Measurements from ENCODE around the gene ADGRL1.
"Not testable (repeated sequence)": the region's sequence is repeated elsewhere in the genome, so short reads cannot be mapped to it uniquely, and the experiment has no call there.

Gene ADGRL1

GRCh38 chr19:14204676-14205451 is 1.1 kb downstream of the ADGRL1 start:
- not testable (repeated sequence) for H4K8ac ChIP-seq (ENCODE audit: low read depth, low read length); H3K27ac ChIP-seq (replicated peaks; ENCODE audit: low read length); H2BK120ac ChIP-seq (ENCODE audit: low read depth, low read length); H2BK15ac ChIP-seq (ENCODE audit: low read length); H3K4me1 ChIP-seq (ENCODE audit: control insufficient read depth in 2 of 2, insufficient read depth in 1 of 2, low read depth in 1 of 2, low read length in 2 of 2); H3K36me3 ChIP-seq (replicated peaks in 1 of 2; ENCODE audit: control insufficient read depth in 2 of 2, insufficient read depth in 2 of 2, low read length in 2 of 2); H3K9me3 ChIP-seq (replicated peaks in 1 of 2; ENCODE audit: control insufficient read depth in 2 of 2, insufficient read depth in 1 of 2, low read depth in 1 of 2, low read length in 2 of 2); H2BK12ac ChIP-seq (ENCODE audit: low read length); H4K91ac ChIP-seq (ENCODE audit: low read depth, low read length, poor library complexity); H3K79me1 ChIP-seq (ENCODE audit: low read depth, low read length); DNase-seq (ENCODE audit: low spot score); H2AK5ac ChIP-seq (ENCODE audit: low read depth, low read length); H3K27me3 ChIP-seq (ENCODE audit: control insufficient read depth in 3 of 3, insufficient read depth in 3 of 3, low read depth in 1 of 3, low read length in 3 of 3); H3K4ac ChIP-seq (ENCODE audit: low read length)
- no CpG with 5 or more reads among the region's 28 CpGs for WGBS, 2 donors (ENCODE audit: extremely low coverage in 2 of 2, insufficient read length in 2 of 2, insufficient replicate concordance in 1 of 2)
- Histone ChIP-seq H3K4me3 (ENCODE audit: low read length in 2 of 2) (peak overlapping the region; percentile 54 to 96), H3K9ac (ENCODE audit: low read depth, low read length, poor library complexity) (peak overlapping the region; percentile 88), H2BK5ac (ENCODE audit: low read length) (peak overlapping the region; percentile 97), H3K4me2 (ENCODE audit: insufficient read depth, low read length, poor library complexity, severe bottlenecking) (peak overlapping the region; percentile 78), H2AFZ (ENCODE audit: low read length) (peak overlapping the region; percentile 82), H3K18ac (ENCODE audit: low read length) (peak overlapping the region; percentile 80), H3K23ac (ENCODE audit: low read depth, low read length, poor library complexity) (peak overlapping the region; percentile 93), H3K14ac (ENCODE audit: low read length) (peak overlapping the region; percentile 56)

DNA sequence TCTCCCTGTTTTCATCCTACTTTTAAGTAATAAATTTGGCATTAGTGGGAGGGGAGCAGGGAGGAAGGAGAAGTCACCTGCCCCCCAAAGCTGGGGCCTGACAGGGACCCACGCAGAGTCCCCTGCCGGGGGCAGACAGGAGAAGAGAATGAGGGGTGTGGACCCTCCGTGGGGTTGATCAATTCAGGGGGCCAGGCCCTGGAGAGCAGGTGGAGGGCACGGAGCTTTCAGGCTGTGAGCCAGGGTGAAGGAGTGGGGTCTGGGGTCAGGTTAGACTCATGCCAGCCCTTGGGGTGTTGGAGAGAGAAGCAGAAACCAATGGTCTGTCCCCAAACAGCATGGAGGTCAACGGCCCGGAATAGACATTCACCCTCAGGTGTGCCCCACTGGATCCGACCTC is 1.8 kb downstream of the ADGRL1 start:
- not testable (repeated sequence) for H3K9ac ChIP-seq (ENCODE audit: low read depth, low read length, poor library complexity); H3K14ac ChIP-seq (ENCODE audit: low read length); H3K4ac ChIP-seq (ENCODE audit: low read length); DNase-seq (ENCODE audit: low spot score); H4K8ac ChIP-seq (ENCODE audit: low read depth, low read length); H3K4me1 ChIP-seq (ENCODE audit: control insufficient read depth in 2 of 2, insufficient read depth in 1 of 2, low read depth in 1 of 2, low read length in 2 of 2); H3K27me3 ChIP-seq (ENCODE audit: control insufficient read depth in 3 of 3, insufficient read depth in 3 of 3, low read depth in 1 of 3, low read length in 3 of 3); H3K9me3 ChIP-seq (replicated peaks in 1 of 2; ENCODE audit: control insufficient read depth in 2 of 2, insufficient read depth in 1 of 2, low read depth in 1 of 2, low read length in 2 of 2); H4K91ac ChIP-seq (ENCODE audit: low read depth, low read length, poor library complexity); H3K36me3 ChIP-seq (replicated peaks in 1 of 2; ENCODE audit: control insufficient read depth in 2 of 2, insufficient read depth in 2 of 2, low read length in 2 of 2); H2BK15ac ChIP-seq (ENCODE audit: low read length); H3K27ac ChIP-seq (replicated peaks; ENCODE audit: low read length); H2BK120ac ChIP-seq (ENCODE audit: low read depth, low read length); H2BK12ac ChIP-seq (ENCODE audit: low read length); H3K23ac ChIP-seq (ENCODE audit: low read depth, low read length, poor library complexity); H3K79me1 ChIP-seq (ENCODE audit: low read depth, low read length)
- Histone ChIP-seq H3K18ac (ENCODE audit: low read length) (peak overlapping the region; percentile 71), H3K4me2 (ENCODE audit: insufficient read depth, low read length, poor library complexity, severe bottlenecking) (peak overlapping the region; percentile 78), H2AFZ (ENCODE audit: low read length) (peak overlapping the region; percentile 82), H3K4me3 (ENCODE audit: low read length in 2 of 2) (peak overlapping the region; percentile 54 to 96), H2BK5ac (ENCODE audit: low read length) (peak overlapping the region; percentile 97), H2AK5ac (ENCODE audit: low read depth, low read length) (peak overlapping the region; percentile 20)
- no CpG with 5 or more reads among the region's 7 CpGs for WGBS, 2 donors (ENCODE audit: extremely low coverage in 2 of 2, insufficient read length in 2 of 2, insufficient replicate concordance in 1 of 2)

GRCh38 chr19:14203788-14204187 is 2.2 kb downstream of the ADGRL1 start:
- not testable (repeated sequence) for H3K79me1 ChIP-seq (ENCODE audit: low read depth, low read length)

GRCh38 chr19:14203177-14203576 is 2.8 kb downstream of the ADGRL1 start:
- no peaks in the 10 kb centered on the region for H3K9me3 ChIP-seq (replicated peaks in 1 of 2; ENCODE audit: control insufficient read depth in 2 of 2, insufficient read depth in 1 of 2, low read depth in 1 of 2, low read length in 2 of 2)
- no peak overlapping the region for H2BK120ac ChIP-seq (ENCODE audit: low read depth, low read length)
- H3K27ac ChIP-seq (replicated peaks; ENCODE audit: low read length), result no peak overlapping the region
- H4K8ac ChIP-seq (ENCODE audit: low read depth, low read length), result no peak overlapping the region
- H3K23ac ChIP-seq (ENCODE audit: low read depth, low read length, poor library complexity), result peak overlapping the region; percentile 31
- no peak overlapping the region for H2BK15ac ChIP-seq (ENCODE audit: low read length)
- H2AFZ ChIP-seq (ENCODE audit: low read length), result no peak overlapping the region
- H3K4me3 ChIP-seq (ENCODE audit: low read length in 2 of 2), result peak overlapping the region in 1 of 2 donors; percentile 63
- H4K91ac ChIP-seq (ENCODE audit: low read depth, low read length, poor library complexity), result no peak overlapping the region
- peak overlapping the region; percentile 85 for H3K18ac ChIP-seq (ENCODE audit: low read length)
- no peak overlapping the region for H2BK12ac ChIP-seq (ENCODE audit: low read length)
- no peak overlapping the region for H3K4ac ChIP-seq (ENCODE audit: low read length)
- H3K4me1 ChIP-seq (ENCODE audit: control insufficient read depth in 2 of 2, insufficient read depth in 1 of 2, low read depth in 1 of 2, low read length in 2 of 2), result peaks cover 4 to 9% of the 10 kb centered on the region in 2 donors
- H3K36me3 ChIP-seq (replicated peaks in 1 of 2; ENCODE audit: control insufficient read depth in 2 of 2, insufficient read depth in 2 of 2, low read length in 2 of 2), result peaks cover 0 to 2% of the 10 kb centered on the region in 2 donors
- peak overlapping the region; percentile 53 for H2BK5ac ChIP-seq (ENCODE audit: low read length)
- peak overlapping the region; percentile 84 for H2AK5ac ChIP-seq (ENCODE audit: low read depth, low read length)
- peaks cover 12% of the 10 kb centered on the region for H3K79me1 ChIP-seq (ENCODE audit: low read depth, low read length)
- no peaks in the 10 kb centered on the region for H3K27me3 ChIP-seq (ENCODE audit: control insufficient read depth in 3 of 3, insufficient read depth in 3 of 3, low read depth in 1 of 3, low read length in 3 of 3)
- H3K4me2 ChIP-seq (ENCODE audit: insufficient read depth, low read length, poor library complexity, severe bottlenecking), result no peak overlapping the region
- peak overlapping the region; percentile 21 for H3K9ac ChIP-seq (ENCODE audit: low read depth, low read length, poor library complexity)
- no CpG with 5 or more reads among the region's 13 CpGs for WGBS, 2 donors (ENCODE audit: extremely low coverage in 2 of 2, insufficient read length in 2 of 2, insufficient replicate concordance in 1 of 2)
- no peak for DNase-seq (ENCODE audit: low spot score)
- H3K14ac ChIP-seq (ENCODE audit: low read length), result peak overlapping the region; percentile 99

More at GRCh38 chr19:14203788-14204187, 2.2 kb downstream of the ADGRL1 start:
- H2AFZ ChIP-seq (ENCODE audit: low read length); H3K9me3 ChIP-seq (replicated peaks in 1 of 2; ENCODE audit: control insufficient read depth in 2 of 2, insufficient read depth in 1 of 2, low read depth in 1 of 2, low read length in 2 of 2); H3K18ac ChIP-seq (ENCODE audit: low read length); H3K4me3 ChIP-seq (ENCODE audit: low read length in 2 of 2); H3K4me1 ChIP-seq (ENCODE audit: control insufficient read depth in 2 of 2, insufficient read depth in 1 of 2, low read depth in 1 of 2, low read length in 2 of 2); H3K27me3 ChIP-seq (ENCODE audit: control insufficient read depth in 3 of 3, insufficient read depth in 3 of 3, low read depth in 1 of 3, low read length in 3 of 3); H2BK120ac ChIP-seq (ENCODE audit: low read depth, low read length); H3K4me2 ChIP-seq (ENCODE audit: insufficient read depth, low read length, poor library complexity, severe bottlenecking); H4K8ac ChIP-seq (ENCODE audit: low read depth, low read length); H3K36me3 ChIP-seq (replicated peaks in 1 of 2; ENCODE audit: control insufficient read depth in 2 of 2, insufficient read depth in 2 of 2, low read length in 2 of 2); DNase-seq (ENCODE audit: low spot score); H3K4ac ChIP-seq (ENCODE audit: low read length); H3K23ac ChIP-seq (ENCODE audit: low read depth, low read length, poor library complexity); H3K27ac ChIP-seq (replicated peaks; ENCODE audit: low read length); H4K91ac ChIP-seq (ENCODE audit: low read depth, low read length, poor library complexity); H3K14ac ChIP-seq (ENCODE audit: low read length); H2BK12ac ChIP-seq (ENCODE audit: low read length); H2BK15ac ChIP-seq (ENCODE audit: low read length); H2BK5ac ChIP-seq (ENCODE audit: low read length); H2AK5ac ChIP-seq (ENCODE audit: low read depth, low read length): not testable (repeated sequence)
- no CpG with 5 or more reads among the region's 20 CpGs for WGBS, 2 donors (ENCODE audit: extremely low coverage in 2 of 2, insufficient read length in 2 of 2, insufficient replicate concordance in 1 of 2)
- H3K9ac ChIP-seq (ENCODE audit: low read depth, low read length, poor library complexity), result peak overlapping the region; percentile 7
